ENCODE data around the gene FADS2.

GRCh38 chr11:61870541-61871031, 42.5 kb downstream of the FADS2 start:
- no peak for TF ChIP-seq POLR2A (IDR thresholded peaks at IDR 0.05)
- no peak for TF ChIP-seq CTCF (IDR thresholded peaks at IDR 0.05)
- TF ChIP-seq POLR2AphosphoS5 (IDR thresholded peaks at IDR 0.05): no peak
